Measurements from ENCODE around the gene NCKAP5L.
A peak's percentile ranks its signal among the peaks of the same experiment; 100 is the strongest.
"Not testable (repeated sequence)": the region's sequence is repeated elsewhere in the genome, so short reads cannot be mapped to it uniquely, and the experiment has no call there.

Gene NCKAP5L

DNA sequence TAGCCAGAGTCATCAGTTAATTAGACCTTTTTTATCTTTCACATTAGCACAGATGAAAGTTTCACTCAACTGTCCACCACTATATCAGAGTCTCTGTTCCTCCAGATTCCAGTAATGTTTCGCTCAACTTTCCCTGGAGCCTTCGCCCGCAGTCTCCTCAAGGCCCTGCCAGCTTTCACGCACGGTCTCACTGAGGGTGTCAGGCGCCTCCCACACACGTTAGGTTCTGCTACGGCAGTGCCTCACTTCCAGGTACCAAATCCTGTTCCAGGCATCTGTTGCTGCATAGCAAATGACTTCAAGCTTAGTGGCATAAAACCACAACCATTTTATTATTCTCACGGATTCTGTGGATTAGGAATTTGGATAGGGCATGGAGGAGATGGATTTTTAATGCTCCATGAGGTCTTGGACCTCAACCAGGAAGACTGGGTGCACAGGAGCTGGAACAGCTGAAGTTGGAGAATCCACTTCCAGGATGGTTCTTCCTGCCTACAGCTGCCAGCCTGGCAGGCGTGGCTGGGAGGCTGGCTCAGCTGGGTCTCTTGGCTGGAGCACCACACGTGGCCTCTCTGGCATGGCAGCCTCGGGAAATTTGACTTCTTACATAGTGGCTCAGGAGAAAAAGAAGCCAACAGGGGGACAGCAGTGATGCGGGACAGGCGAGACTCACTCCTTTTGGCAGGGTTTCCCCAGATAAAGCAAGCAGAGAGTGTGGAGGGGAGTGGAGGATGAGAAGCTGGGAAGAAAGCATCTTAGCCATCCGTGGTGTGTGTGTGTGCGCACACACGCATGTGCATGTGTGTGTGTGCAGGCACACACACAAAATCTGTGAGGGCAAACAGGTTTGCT, 36.0 kb upstream of the NCKAP5L start:
- peak; percentile 55 for DNase-seq

DNA sequence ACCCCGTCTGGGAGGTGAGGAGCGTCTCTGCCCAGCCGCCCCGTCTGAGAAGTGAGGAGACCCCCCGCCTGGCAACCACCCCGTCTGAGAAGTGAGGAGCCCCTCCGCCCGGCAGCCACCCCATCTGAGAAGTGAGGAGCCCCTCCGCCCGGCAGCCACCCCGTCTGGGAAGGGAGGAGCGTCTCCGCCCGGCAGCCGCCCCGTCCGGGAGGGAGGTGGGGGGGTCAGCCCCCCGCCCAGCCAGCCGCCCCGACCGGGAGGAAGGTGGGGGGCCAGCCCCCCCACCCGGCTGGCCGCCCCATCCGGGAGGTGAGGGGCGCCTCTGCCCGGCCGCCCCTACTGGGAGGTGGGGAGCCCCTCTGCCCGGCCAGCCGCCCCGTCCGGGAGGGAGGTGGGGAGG, 32.7 kb upstream of the NCKAP5L start:
- DNase-seq: not testable (repeated sequence)

DNA sequence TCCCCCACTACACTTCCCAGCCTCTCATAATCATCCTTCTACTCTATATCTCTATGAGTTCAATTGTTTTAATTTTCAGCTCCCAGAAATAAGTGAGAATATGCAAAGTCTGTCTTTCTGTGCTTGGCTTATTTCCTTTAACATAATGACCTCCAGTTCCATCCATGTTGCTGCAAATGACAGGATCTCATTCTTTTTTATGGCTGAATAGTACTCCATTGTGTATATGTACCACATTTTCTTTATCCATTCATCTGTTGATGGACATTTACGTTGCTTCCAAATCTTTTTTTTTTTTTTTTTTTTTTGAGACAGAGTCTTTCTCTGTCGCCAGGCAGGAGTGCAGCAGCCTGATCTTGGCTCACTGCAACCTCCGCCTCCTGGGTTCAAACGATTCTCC, 27.7 kb upstream of the NCKAP5L start:
- not testable (repeated sequence) for DNase-seq

DNA sequence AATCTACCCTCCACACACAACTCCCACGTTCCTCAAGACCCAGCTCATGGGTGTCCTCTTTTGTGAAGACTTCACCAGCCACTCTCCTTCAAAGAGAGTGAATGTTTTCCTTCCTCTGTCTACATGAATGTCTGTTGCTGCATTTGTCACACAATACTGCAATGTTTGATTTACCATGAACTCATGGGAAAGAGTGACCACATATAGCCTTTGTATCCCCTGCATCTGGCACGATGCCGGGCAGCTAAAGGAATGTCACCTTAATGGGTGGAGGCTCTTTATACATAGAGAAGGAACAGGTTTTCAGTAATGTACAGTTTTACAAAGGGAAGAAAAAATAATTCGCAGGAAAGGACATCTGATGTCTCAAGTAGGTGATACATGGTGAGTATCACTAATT, 26.8 kb upstream of the NCKAP5L start:
- DNase-seq: no peak

DNA sequence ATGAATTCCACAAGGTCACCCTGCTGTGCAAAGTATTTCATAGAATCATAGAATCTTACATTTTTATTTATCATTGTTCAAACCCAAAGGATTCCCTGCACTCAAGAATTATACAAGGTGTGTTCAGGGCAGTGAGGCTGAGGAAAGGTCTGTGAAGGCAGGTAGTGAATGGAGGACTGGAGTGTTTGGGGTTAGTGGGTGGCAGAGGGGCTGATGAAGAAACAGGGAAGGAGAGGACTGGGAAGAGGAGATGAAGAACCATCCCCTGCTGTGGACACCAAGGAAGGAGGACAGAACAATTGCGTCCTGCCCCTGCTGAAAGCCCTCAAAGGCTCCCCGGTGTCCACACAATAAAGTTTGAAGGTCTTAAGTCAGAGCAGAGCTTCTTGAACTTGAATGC, 25.5 kb upstream of the NCKAP5L start:
- DNase-seq: no peak

DNA sequence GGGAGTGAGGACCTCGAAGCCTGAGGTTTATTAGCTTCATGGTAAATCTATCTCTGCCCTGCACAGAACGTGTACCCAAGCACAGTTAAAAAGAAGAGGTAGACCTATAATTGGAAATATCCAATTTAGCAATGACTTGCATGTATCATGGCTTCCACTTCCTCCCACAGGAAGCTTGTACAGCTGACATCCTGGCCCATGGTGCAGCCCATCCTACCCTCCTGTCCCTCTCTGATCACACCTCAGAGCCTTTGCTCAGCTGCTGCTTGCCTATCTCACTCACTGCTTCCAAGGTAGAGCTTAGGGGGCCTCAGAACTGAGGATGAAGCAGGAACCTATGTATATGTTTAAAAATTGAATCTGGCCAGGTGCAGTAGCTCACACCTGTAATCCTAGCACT, 18.9 kb upstream of the NCKAP5L start:
- no peak for DNase-seq

DNA sequence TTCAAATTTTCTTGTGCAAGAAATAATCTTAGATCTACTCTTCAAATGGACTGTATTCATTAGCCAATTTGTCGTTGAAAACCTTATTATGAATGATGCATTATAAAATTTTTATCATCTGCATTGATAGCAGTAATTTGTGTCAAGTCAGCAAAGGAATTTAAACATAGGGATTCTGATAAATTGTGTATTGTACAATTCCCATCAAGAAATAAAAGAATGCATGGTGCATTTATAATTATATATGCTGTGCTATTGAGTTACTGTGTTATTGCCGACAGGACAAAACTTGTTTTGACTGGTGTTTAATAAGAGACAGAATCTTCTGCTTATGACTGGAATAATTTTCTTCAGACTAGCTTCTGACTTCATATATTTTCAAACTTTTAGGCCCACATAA, 17.8 kb upstream of the NCKAP5L start:
- no peak for DNase-seq

DNA sequence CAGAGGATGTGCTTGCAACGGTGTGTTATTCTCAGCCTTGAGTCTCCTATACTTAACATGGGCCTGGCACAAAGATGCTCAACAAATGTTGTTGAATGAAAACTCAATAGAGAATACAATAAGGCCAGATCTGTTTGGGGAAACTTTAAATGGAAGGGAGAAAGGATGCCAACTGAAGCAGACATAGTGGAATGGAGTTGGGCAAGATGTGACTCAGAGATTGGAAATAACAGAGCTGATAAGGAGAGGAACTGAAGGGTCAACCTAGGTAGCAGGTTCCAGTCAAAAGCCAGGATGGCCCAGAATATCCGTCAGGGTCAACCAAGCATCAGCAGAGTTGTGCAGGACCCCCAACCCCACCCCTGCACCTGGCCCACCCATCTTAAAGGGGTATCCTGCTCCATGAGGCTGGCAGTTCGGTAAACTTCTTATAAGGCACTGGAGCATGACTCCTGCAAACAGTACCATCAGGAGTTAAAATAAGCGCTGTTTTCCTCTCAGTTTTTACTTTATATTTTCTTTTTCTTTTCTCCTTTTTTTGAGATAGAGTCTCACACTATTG, 15.7 kb upstream of the NCKAP5L start:
- no peak for DNase-seq

DNA sequence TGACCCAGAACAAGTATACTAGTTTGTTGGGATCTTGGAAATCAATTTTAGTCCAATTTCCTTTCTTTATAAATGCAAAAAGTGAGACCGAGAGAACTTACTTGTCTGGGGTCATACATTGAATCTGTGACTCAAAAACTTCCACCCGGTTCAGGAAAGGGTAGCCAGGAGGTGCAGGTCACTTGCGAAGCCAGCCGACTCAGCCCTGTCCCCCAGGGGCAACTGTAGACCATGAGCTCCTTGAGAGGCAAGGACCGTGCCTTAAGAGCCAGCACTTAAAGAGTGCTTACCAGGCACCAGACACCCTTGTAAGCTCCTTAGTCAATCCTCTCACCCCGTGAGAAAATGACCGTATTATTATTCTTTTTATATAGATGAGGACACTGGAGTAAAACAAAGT, 15.2 kb upstream of the NCKAP5L start:
- DNase-seq: no peak

DNA sequence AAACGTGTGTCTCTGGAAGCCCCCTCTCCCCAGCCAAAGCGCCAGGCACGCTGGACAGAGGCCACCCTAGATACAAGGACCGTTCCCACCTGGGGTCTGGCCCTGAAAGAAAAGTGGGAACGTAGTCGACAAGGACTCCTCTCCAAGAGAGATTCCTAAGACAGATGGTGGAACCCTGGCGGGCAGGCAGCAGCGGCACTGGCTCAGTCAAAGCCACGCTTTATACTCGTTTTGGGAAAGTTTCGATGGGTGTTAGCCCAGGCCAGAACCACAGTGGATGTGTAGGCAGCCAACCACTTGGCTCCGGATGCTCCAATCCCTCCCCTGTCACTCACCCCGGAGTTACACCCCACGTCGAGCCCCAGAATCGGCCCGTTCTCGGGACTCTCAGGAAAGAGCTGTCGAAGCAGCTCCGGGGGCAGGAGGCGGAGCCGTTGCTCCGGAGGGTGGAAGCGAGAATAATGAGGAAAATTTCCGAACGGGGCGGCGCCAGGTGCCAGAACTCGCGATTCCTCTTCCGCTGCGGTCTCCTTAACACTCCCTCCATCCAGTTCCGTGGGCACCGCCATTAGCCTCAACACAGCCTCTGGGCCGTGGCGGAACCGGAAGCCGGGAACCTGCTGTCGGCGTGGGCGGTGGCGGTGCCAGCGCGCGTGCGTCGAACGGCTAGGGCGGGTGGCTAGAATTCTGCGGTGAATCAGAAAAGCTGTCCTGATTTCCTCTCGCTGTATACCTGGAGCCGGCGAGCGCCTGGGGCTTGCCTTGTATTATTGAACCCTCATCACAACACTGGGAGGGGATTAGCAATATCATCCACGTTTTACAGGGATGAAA, 14.5 kb upstream of the NCKAP5L start, which contains the start of gene BCDIN3D:
Gene BCDIN3D (minus strand): TSS at position 588 of the 834 bp plus-strand sequence. CDS start 19 bp downstream, at position 569.
- peak; percentile 98 for DNase-seq

DNA sequence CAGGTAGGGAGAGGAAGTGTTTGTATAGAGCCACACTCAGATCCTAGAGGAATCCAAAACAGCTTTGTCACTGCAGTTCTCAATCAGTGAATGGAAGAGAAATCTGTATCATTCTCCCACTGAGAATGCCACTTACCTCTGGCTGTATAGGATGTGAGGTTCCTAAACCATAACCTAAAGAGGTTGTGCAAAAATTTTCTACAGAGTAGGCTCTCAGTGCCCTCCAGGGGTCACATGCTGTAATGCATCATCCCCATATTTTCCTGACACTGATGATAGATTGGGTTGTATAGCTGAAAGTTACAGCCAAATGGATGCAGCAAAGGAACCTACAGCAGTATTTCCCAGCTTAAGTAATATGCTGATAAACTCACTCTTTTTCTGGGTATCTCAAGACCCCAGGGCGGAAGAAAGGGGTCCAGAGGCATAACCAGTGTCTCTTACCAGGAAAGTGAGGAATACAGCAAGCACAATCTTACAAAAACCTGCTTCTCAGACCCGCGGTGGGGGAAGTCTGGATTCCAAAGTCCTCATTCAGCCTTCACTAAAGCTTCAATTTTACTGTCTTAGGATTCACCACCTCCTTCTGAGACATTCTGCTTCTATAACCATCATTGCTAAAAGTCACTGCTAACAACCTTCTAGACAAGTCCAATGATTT, 10.9 kb upstream of the NCKAP5L start:
- no peak for DNase-seq

DNA sequence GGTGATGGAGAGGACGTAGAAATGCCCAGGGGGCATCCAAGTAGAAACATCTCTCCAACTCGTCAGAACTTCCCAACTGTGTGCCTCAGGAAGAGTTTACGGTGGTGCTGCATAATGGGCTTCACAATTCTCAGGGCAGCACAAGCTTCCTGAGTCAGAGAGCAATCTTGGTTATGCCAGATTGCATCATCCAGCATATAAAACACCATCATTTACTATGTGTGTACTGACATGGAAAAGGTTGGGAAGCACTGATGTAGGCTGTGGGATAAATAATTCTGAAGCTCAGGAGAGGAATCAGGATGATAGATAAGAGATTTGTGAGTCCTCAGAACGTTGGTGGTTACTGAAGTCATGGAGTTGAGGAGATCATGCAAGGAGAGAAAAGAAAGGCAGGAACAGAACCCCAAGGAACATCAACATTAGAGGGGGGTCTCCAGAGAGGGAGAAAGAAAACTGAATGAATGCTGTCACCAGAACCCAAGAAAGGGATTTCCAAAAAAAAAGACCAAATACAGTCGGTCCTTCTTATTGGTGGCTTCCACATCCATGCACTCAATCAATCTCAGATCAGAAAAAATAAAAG, 4.7 kb upstream of the NCKAP5L start:
- DNase-seq: no peak

DNA sequence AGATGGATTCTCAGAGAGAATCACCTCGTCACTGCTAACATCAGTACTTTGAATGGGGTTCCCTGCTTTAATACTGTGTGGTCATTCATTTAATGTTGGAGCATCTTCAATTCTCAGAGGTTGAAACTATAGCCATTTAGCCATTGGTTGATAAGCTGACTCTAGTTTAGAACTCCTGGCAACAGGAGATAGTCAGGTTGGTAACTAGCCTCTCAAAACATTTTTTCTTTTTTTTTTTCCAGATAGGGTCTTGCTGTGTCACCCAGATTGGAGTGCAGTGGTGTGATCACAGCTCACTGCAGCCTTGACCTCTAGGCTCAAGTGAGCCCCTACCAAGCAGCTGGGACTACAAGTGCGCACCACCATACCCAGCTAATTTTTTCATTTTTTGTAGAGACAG, 3.5 kb upstream of the NCKAP5L start:
- DNase-seq: no peak

DNA sequence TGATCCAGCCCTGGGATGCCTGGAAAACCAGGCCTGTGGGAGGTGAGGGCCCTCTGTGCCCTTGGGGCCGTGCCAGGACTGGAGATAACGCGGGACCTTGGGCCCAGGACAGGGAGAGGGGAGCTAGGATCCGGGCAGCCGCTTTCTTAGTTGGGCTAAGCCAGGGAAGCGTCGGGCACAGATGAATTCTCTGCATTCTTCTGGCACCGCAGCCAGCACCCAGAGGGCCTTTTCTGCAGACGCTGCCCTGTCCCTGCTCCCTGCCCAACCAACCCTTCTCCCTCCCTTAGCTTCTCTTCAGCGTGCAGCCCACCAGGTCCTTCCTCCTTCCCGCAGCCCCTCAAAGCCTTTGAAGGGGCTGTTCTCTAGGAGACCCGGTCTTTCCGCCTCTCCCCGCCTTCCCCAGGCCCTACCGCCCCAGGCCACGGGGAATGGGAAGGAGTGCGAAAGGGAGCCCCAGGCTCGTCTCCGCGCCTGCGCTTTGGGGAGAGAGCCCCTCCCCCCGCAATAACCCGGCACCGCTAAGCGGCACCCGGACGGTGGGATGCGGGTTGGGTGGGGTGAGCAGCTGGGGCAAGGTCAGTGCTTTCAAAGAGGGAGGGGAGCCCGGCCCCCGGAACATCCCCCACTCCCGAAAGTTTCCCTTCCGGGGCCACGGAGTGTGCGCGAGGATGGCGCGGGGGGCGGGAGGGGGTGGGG, 663 bp downstream of the NCKAP5L start:
- peak; percentile 80 for DNase-seq

DNA sequence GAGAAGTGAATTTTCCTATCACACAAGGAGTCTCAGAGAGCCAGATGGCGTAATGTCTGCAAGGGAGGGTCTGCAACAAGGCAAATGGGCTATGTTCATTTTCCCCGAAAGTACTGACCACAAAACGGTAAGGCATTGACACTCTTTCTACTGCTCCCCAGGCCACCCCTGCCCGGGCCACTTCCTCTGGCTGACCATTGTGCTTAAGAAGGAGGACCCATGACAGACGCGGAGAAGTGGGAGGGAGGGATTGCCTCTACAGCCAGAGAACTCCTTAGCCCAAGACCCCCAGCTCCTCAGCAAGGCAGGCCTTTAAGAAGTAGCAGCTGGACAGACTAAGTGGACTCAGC, 1.2 kb downstream of the NCKAP5L start:
- DNase-seq: no peak

DNA sequence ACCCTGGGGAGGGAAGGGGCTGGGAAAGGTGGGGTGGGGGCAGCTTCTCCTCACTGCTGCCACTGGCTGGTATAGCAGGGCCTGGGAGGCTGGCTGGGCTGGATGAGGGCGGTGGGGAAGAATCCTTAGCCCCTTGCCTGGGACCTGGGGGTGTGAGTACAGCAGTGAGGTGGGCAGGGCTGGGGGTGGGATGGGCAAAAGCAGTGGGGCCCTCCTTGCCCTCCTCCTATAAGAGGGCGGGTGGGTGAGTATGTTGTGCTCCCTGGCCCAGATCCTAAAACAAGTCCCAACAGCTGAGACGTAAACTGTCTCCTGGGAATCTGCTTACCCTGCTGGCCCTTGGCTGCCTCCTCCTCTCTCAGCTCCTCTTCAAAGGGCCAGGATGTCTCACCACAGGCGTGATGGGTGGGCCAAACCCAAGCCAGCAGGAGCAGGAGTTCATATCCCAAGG, 2.2 kb downstream of the NCKAP5L start:
- DNase-seq: no peak

DNA sequence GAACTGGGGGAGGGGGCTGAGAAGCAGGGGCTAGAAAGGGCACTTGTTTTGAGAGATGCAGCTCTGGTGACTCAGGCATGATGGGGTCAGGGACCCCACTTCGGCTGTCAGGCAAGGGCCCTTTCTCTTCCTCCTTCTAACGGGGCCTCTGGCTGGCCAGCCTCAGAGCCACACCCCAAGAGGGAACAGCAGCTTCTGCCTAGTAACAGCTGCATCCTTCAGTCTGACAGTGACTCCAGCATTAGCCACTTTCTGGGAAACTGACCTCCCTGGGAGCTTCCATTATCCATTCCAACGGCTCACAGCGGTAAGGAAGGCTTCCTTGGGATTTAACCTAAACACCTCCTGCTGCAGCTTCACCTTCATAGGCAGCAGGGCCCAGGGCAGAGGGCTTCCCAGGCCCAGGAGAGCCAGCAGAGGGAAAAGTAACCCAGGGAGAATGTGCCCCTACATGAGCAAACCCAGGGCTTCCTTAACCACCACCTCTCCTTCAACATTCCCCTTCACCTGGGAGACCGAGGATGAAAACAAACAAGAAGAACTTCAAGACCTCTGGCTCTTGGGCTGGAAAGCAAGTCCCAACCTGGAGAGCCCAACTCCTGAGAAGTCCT, 2.7 kb downstream of the NCKAP5L start:
- DNase-seq: no peak

DNA sequence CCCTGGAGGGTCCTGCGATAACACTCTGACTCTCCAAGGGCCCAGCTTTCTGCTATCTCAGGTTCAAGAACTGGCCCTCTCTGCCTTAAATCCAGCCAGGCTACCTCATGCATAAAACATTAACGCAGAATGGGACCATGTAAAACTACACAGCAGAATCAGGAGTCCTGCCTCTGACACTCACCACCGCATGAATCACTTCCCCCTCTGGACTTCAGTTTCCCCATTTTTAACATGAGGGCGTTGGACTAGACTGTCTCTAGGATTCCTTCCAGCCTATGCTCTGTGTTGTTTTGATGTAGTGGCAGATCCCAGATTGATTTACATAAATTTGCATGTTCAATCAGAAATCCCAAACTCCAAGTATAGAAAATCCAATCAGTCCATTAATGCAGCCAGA, 3.3 kb downstream of the NCKAP5L start:
- no peak for DNase-seq

DNA sequence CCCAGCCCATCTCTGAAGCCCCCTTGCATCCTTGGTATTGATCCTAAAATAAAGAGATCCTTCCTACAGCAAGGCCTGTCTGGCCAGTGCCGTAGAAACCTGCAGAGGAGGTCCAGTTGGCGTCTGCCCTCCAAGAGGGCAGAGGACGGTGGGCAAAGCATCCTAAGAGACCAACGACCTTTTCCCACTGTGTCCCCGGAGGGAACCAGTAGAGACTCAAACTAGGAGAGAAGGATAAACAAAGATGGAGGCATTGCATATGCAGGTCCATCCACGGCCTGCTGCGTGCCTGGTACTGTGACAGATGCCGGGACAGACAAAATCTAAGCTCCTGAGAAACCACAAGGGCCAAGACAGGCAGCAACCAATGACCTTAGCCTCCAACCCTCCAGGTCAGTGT, 3.8 kb downstream of the NCKAP5L start:
- no peak for DNase-seq

DNA sequence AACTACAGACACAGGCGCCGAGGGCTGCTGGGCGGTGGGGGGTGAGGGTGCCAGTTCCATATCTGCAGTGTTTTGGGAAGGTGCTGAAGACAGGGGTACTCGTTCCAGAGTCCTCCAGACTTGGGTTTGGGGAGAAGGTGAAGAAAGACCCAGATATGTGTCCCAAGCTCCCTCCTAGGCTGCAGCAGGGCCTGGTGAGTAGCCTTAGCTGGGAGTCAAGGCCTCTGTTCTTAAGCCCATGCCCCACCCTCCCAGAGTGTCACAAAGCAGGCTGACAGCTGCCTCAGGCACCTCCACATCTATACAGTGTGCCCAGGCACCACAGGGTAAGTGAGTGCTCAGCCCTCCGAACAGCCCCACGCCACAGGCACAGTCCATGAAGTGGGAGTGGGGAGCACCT, 4.3 kb downstream of the NCKAP5L start:
- DNase-seq: no peak

DNA sequence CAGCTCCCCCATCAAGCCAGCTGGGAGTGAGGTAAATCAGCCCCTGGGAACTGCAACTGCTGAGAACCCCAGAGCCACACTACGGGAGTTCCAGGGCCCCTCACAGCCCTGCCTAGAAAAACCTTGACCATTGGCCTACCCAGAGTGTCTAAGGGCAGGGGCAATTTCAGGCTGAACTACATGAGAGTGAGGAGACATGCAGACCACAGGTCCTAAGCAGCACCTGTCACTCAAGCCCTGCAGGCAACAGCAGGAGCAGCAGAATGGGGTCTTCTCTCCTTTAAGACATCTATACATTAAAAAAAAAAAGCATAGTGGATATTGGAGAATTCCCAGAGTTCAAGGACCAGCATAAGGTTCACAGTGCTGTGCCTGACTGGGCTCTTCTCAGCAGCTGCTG, 4.9 kb downstream of the NCKAP5L start:
- DNase-seq: no peak

Data from activated effector memory CD4-positive, alpha-beta T cell treated with anti-CD3 and anti-CD28 coated beads, Interleukin-2, amount 50 U/mL, for 16 hours (primary cell).